SJCRH30 (cell line): ENCODE data around the gene TRAK2. TPM values are rescaled to one million over a fixed set of nuclear protein-coding genes. Genes with fewer than 3 reads are reported as not detected.
"Not testable (repeated sequence)": the region's sequence is repeated elsewhere in the genome, so short reads cannot be mapped to it uniquely, and the experiment has no call there.

Experiments
- DNase-seq, 2 experiments: peaks; one replicate each; pipeline ENCODE4 v3.0.0-alpha.2; 2015 to 2020
- H3K27ac ChIP-seq: fragments of 250-450 bp; sonication (Bioruptor Pico); 2 replicates; pipeline ENCODE4 v1.5.1; 2020; ENCODE audit warnings: mild to moderate bottlenecking, moderate library complexity
- H3K27me3 ChIP-seq: fragments of 250-450 bp; sonication (Bioruptor Pico); 2 replicates; pipeline ENCODE4 v1.5.1; 2020; ENCODE audit warnings: mild to moderate bottlenecking, moderate library complexity
- H3K36me3 ChIP-seq: fragments of 250-450 bp; sonication (Bioruptor Pico); 2 replicates; pipeline ENCODE4 v1.5.1; 2020; ENCODE audit warnings: mild to moderate bottlenecking, moderate library complexity
- H3K4me1 ChIP-seq: fragments of 250-450 bp; sonication (Bioruptor Pico); 2 replicates; pipeline ENCODE4 v1.5.1; 2020; ENCODE audit warnings: mild to moderate bottlenecking, moderate library complexity
- H3K4me3 ChIP-seq: fragments of 250-450 bp; sonication (Bioruptor Pico); 2 replicates; pipeline ENCODE4 v1.5.1; 2020; ENCODE audit warnings: mild to moderate bottlenecking, moderate library complexity
- H3K9me3 ChIP-seq: fragments of 250-450 bp; sonication (Bioruptor Pico); replicated peaks from 2 replicates; pipeline ENCODE4 v1.5.1; 2020; ENCODE audit warnings: mild to moderate bottlenecking, moderate library complexity
- total RNA-seq: library from RNA; depleted of rRNA; stranded (reverse); fragments of >200 nt; shearing (Covaris generic); gene quantifications from 2 replicates; pipeline ENCODE4 v1.2.3, GENCODE V29; 2014

Gene TRAK2
- total RNA-seq, 1 experiment from 2014 or later = 15.3 TPM

DNA sequence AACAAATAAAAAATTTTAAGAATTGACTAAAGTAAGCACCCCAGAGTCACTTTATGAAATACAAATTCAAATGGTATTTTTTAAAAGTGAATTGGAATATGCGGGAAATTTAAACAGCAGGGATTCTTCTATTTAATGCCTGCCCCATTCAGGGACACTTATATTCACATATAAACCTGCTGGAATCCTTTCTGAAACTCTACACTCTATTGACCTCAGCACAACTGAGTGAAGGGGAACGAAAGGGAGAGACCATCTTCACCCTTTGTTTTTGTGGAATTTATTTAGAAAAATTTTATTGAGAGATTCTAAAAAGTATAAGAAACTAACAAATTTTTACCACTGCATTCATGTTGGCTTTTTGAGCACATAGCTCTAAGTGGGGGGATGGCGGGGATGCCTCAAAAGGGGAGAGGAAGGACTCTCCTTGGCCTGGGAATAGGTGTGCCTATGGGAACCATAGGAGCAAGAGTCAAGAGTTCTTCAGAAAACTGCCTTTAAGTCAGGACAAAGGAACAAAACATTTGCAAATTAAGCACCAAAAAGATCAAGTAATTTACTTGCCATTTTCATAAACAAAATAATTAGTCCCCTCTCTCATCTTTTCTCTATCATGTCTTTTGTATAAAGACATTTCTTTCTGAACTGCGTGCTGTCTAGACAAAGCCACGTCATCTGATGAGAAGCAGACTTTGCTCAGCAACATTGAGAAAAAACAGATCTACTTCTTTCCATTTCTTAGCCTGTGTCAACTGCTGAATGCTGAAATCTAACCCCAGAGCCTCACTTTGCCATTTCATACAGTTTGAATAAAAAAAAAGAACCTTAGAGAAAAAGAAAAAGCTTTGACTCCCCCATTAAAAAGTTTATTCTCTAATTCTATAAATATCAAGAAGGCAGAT lies 72.5 kb downstream of the TRAK2 start:
- Histone ChIP-seq H3K9me3 (no peaks in the 10 kb centered on the region), H3K4me1 (no peaks in the 10 kb centered on the region), H3K4me3 (no peak overlapping the region), H3K27me3 (no peaks in the 10 kb centered on the region), H3K36me3 (peaks cover 3% of the 10 kb centered on the region; the same call in 1 of the 2 replicates), H3K27ac (no peak overlapping the region)
- no peak for DNase-seq

- peaks cover 3% of the 10 kb centered on the region; the same call in 1 of the 2 replicates for H3K36me3 ChIP-seq
- DNase-seq = no peak
- no peaks in the 10 kb centered on the region for H3K27me3 ChIP-seq
- H3K4me1 ChIP-seq = no peaks in the 10 kb centered on the region
- no peak overlapping the region for H3K4me3 ChIP-seq
- no peak overlapping the region for H3K27ac ChIP-seq
- no peaks in the 10 kb centered on the region for H3K9me3 ChIP-seq
These were observed 74.0 kb downstream of the TRAK2 start for GRCh38 chr2:201377218-201377617.

GRCh38 chr2:201369775-201370174 lies 81.5 kb downstream of the TRAK2 start:
- H3K4me3 ChIP-seq = no peak overlapping the region
- H3K4me1 ChIP-seq = no peaks in the 10 kb centered on the region
- no peak for DNase-seq
- no peak overlapping the region for H3K27ac ChIP-seq
- no peaks in the 10 kb centered on the region for H3K27me3 ChIP-seq
- 0 out of 2 replicates have a peak, but pooled peaks cover 3% of the 10 kb centered on the region for H3K9me3 ChIP-seq
- 0 out of 2 replicates have a peak, but pooled peaks cover 2% of the 10 kb centered on the region for H3K36me3 ChIP-seq

DNA sequence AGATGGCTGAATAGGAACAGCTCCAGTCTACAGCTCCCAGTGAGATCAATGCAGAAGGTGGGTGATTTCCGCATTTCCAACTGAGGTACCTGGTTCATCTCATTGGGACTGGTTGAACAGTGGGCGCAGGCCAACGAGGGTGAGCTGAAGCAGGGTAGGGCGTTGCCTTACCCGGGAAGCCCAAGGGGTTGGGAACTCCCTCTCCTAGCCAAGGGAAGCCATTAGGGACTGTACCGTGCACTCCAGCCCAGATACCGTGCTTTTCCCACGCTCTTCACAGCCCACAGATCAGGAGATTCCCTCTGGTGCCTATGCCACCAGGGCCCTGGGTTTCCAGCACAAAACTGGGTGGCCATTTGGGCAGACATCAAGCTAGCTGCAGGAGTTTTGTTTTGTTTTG lies 81.9 kb downstream of the TRAK2 start:
- H3K36me3 ChIP-seq, H3K9me3 ChIP-seq, H3K27me3 ChIP-seq, H3K4me3 ChIP-seq, DNase-seq, H3K4me1 ChIP-seq, H3K27ac ChIP-seq: not testable (repeated sequence)

DNA sequence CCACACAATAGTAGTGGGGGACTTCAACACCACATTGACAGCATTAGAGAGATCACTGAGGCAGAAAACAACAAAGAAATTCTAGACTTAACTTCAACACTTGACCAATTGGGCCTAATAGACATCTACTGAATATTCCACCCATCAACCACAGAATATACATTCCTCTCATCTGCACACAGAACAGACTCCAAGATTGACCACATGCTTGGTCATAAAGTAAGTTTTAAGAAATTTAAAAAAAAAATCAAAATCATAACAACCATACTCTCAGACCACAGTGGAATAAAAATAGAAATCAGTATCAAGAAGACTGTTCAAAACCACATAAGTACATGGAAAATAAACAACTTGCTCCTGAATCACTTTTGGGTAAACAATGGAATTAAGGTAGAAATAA lies 85.1 kb downstream of the TRAK2 start:
- Histone ChIP-seq H3K4me3 (no peak overlapping the region), H3K36me3 (0 out of 2 replicates have a peak, but pooled peaks cover 2% of the 10 kb centered on the region), H3K27me3 (no peaks in the 10 kb centered on the region), H3K4me1 (no peaks in the 10 kb centered on the region), H3K27ac (no peak overlapping the region), H3K9me3 (0 out of 2 replicates have a peak, but pooled peaks cover 3% of the 10 kb centered on the region)
- DNase-seq = no peak

DNA sequence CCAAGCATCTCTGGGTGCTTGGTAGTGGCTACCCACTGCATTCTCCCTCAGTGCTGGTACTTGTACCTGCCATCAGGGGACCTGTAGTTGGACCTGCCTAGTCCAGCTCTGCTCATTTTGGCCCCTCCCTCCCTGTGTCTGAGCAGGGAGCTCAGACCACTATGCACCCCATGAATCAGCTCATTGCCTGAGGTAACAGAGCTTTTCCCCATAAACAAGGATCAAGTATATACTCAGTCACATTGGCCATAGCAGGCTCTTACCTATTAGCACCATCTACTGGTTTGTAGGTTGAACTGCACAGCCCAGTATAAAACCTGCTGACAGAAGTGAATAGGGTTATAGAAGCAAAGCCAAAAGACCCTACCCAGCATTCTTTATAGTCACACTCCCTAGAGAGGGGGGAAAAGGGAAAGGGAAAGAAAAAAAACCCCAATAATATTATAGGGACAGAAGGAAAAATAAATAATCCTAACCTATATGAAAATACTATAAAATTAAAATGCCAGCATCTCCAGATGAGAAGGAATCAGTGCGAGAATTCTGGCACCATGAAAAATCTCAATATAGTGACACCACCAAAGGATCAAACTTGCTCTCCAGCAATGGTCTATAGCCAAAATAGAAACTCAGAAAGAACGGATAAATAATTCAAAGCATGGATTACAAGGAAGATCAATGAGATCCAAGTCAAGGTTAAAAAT lies 87.2 kb downstream of the TRAK2 start:
- Histone ChIP-seq H3K27ac (no peak overlapping the region), H3K27me3 (no peaks in the 10 kb centered on the region), H3K36me3 (0 out of 2 replicates have a peak, but pooled peaks cover 2% of the 10 kb centered on the region), H3K4me3 (no peak overlapping the region), H3K4me1 (no peaks in the 10 kb centered on the region), H3K9me3 (0 out of 2 replicates have a peak, but pooled peaks cover 2% of the 10 kb centered on the region)
- peak in 1 of 2 experiments; percentile 76 for DNase-seq

DNA sequence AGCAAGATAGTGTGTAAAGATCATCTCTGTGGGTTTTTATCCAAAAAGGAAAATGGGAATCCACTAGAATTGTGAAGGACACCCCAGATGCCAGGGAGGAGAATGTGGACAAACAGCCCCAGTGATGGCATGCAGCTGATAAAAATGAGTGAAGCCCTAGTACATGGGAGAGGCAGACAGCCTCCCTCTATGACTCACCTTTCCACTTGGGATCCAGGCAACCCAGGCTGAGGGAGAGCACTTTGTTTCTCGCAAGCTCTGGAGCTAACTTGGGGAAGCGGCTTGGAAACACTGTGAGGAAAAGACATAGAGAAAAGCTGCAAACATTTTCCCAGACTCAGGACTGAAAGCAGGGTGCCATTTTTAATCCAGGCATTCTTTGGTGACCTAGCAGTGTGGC lies 88.9 kb downstream of the TRAK2 start:
- H3K4me1 ChIP-seq = no peaks in the 10 kb centered on the region
- no peaks in the 10 kb centered on the region for H3K9me3 ChIP-seq
- DNase-seq = no peak
- no peak overlapping the region for H3K4me3 ChIP-seq
- no peaks in the 10 kb centered on the region for H3K27me3 ChIP-seq
- 0 out of 2 replicates have a peak, but pooled peaks cover 2% of the 10 kb centered on the region for H3K36me3 ChIP-seq
- H3K27ac ChIP-seq = no peak overlapping the region

DNA sequence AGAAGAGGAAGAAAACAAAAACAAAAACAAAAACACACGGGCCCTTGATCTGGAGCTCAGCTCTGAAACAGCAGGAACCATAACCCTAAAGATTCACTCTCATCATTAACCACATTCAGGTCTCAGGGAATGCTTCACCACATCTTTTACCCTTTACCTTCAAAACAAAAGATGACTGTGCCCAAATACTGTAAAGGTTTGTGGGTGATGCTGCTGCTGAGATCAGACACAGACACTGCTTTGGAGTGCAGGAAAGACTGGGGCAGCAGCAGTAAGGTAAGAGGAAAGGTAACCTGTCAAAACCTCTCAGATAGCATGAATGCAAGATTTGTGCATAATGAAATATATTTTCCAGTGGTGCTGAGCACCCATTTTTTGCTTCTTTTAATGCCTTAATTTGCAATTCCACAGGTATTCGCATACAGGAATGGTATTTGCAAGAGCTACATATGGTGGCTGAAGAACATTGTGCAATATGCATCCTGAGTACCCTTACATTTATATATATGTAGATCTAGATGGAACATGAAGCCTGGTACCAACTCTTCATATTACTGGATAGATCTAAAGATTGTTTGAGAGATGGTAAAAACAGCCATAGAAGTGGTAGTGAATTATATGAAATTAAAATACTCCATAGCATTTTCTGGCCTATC lies 90.1 kb downstream of the TRAK2 start:
- no peak for DNase-seq
- Histone ChIP-seq H3K4me1 (no peaks in the 10 kb centered on the region), H3K36me3 (0 out of 2 replicates have a peak, but pooled peaks cover 2% of the 10 kb centered on the region), H3K4me3 (no peak overlapping the region), H3K27me3 (no peaks in the 10 kb centered on the region), H3K27ac (no peak overlapping the region), H3K9me3 (no peaks in the 10 kb centered on the region)

GRCh38 chr2:201360256-201360655 lies 91.0 kb downstream of the TRAK2 start:
- H3K36me3 ChIP-seq = no peaks in the 10 kb centered on the region
- DNase-seq = no peak
- H3K4me1 ChIP-seq = no peaks in the 10 kb centered on the region
- no peaks in the 10 kb centered on the region for H3K9me3 ChIP-seq
- H3K4me3 ChIP-seq = no peak overlapping the region
- no peaks in the 10 kb centered on the region for H3K27me3 ChIP-seq
- H3K27ac ChIP-seq = no peak overlapping the region

DNA sequence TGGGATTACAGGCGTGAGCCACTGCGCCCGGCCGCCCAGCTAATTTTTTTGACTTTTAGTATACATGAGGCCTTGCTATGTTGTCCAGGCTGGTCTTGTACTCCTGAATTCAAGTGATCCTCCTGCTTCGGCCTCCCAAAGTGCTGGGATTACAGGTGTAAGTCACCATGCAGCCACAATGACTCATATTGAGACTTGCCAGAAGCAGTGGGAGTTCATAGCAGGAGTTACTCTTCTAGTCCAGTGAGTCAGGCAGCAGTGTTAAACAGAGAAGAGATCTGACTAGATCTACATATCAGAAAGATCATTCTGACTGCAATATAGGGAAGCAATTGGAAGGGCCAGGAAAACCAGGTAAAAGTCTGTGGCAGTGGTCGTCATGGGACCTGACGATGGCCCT lies 92.6 kb downstream of the TRAK2 start:
- Histone ChIP-seq H3K27me3 (no peaks in the 10 kb centered on the region), H3K4me3 (no peak overlapping the region), H3K36me3 (no peaks in the 10 kb centered on the region), H3K9me3 (no peaks in the 10 kb centered on the region), H3K4me1 (no peaks in the 10 kb centered on the region), H3K27ac (no peak overlapping the region)
- no peak for DNase-seq

DNA sequence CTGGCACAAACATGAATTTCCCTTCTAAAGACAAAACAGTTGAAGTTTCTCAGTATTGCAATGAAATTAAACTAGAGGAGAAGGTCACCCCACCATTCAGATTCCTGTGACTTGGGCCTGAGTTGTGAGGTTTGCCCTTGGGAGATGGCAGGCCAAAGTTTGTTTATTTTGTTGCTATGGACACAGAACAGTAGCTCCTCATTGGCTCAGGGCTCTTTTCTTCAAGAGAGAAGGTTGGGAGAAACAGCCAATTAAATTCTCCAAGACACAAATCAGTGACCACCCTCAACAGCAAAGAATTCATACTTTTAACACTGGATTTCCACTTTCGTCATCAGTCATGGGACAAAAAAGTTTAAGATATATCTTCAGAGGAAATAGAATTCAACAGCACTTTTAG lies 94.0 kb downstream of the TRAK2 start, which contains the start of gene FLACC1:
TSS of gene FLACC1 (minus strand) at position 125 of the 400 bp plus-strand sequence. CDS start 5,941 bp downstream, outside the sequence.
- H3K27me3 ChIP-seq = no peaks in the 10 kb centered on the region
- H3K9me3 ChIP-seq = no peaks in the 10 kb centered on the region
- H3K36me3 ChIP-seq = no peaks in the 10 kb centered on the region
- no peak within 1 kb of the TSS for H3K27ac ChIP-seq
- peak; percentile 37 to 73 for DNase-seq
- H3K4me3 ChIP-seq = peak within 1 kb of the TSS; percentile 27; the same call in 1 of the 2 replicates
- H3K4me1 ChIP-seq = no peaks in the 10 kb centered on the region; the same call in 1 of the 2 replicates

GRCh38 chr2:201353116-201353515 lies 98.1 kb downstream of the TRAK2 start:
- H3K27ac ChIP-seq = no peak overlapping the region
- DNase-seq = no peak
- no peaks in the 10 kb centered on the region for H3K9me3 ChIP-seq
- no peaks in the 10 kb centered on the region for H3K36me3 ChIP-seq
- H3K4me3 ChIP-seq = no peak overlapping the region
- H3K4me1 ChIP-seq = no peaks in the 10 kb centered on the region; the same call in 1 of the 2 replicates
- H3K27me3 ChIP-seq = no peaks in the 10 kb centered on the region

DNA sequence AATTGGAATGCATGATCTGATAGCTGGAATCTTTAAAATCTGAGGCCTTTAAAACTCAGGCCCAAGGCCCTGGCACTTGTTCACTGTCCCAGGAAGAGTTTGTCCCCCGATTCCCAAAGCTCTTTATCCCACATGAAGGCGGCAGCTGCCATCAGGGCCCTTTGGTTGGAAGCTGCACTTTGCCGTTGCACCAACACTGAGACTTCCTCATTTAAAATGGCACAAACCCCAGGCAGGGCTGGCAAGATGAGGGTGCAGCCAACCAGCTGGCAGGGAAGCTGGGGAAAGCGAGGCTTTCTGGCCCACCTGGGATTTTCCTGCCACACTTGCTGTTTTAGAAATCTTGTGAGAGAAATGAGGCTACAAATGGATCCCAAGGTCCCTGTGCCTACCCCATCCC lies 100.4 kb downstream of the TRAK2 start:
- Histone ChIP-seq H3K4me1 (peaks cover 5% of the 10 kb centered on the region; the same call in 1 of the 2 replicates), H3K4me3 (no peak overlapping the region), H3K9me3 (no peaks in the 10 kb centered on the region), H3K27me3 (no peaks in the 10 kb centered on the region), H3K27ac (no peak overlapping the region), H3K36me3 (no peaks in the 10 kb centered on the region)
- DNase-seq = no peak

DNA sequence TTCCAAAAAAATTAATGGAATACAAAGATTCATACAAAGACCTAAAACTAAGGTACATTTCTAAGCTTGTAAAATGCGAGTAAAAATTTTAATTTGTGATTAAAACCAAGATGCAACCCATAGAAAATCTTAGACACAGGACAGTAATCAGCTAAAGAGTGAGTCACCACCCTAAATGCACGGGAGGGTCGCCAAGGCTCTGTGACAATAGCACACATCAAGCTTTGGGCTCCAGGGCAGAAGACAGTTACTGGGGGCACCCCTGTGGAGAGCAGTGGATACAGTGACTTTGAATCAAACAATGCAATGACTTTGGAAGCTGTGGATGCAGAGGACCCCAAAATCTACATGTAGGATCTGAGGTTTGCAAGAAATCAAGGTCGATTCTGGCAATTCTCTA lies 101.7 kb downstream of the TRAK2 start:
- no peaks in the 10 kb centered on the region for H3K9me3 ChIP-seq
- no peak overlapping the region for H3K27ac ChIP-seq
- H3K4me3 ChIP-seq = no peak overlapping the region
- peaks cover 16% of the 10 kb centered on the region for H3K4me1 ChIP-seq
- H3K36me3 ChIP-seq = no peaks in the 10 kb centered on the region
- DNase-seq = no peak
- H3K27me3 ChIP-seq = no peaks in the 10 kb centered on the region
